Pulmonary artery endothelial cell (primary cell): ENCODE results near the gene TRIM8. TPM values are rescaled to one million over a fixed set of nuclear protein-coding genes. Genes with fewer than 3 reads are reported as not detected.
"Not testable (repeated sequence)": the region's sequence is repeated elsewhere in the genome, so short reads cannot be mapped to it uniquely, and the experiment has no call there.

Source experiments
- DNase-seq: peaks from one replicate; pipeline ENCODE4 v3.0.0-alpha.2; 2011; ENCODE audit warnings: low read depth, low spot score
- total RNA-seq: library from RNA; depleted of rRNA; stranded (reverse); fragments of >200 nt; gene quantifications from 2 replicates; pipeline ENCODE4 v1.2.3, GENCODE V29; 2014

Gene TRIM8
- total RNA-seq, 1 donor from 2014 or later: 57.2 TPM

GRCh38 chr10:102695401-102695800, 51.1 kb downstream of the TRIM8 start:
- not testable (repeated sequence) for DNase-seq

- DNase-seq: no peak
Observed at GRCh38 chr10:102696736-102697135, 52.5 kb downstream of the TRIM8 start.

- DNase-seq: no peak
Observed at GRCh38 chr10:102698894-102699293, 54.6 kb downstream of the TRIM8 start.

- DNase-seq: no peak
Observed at GRCh38 chr10:102701272-102701671, 57.0 kb downstream of the TRIM8 start.

- no peak for DNase-seq
Observed at GRCh38 chr10:102701796-102702195, 57.5 kb downstream of the TRIM8 start.

GRCh38 chr10:102702742-102703141, 58.5 kb downstream of the TRIM8 start:
- no peak for DNase-seq

- no peak for DNase-seq
Observed at GRCh38 chr10:102704915-102705314, 60.6 kb downstream of the TRIM8 start.

GRCh38 chr10:102705531-102705930, 61.3 kb downstream of the TRIM8 start:
- DNase-seq: no peak

Other genes starting within 250 kb of the TRIM8 start
- 17.2 and 23.0 TPM in 2 replicates for gene NFKB2, start 248.8 kb upstream of the TRIM8 start, total RNA-seq
- gene PSD, start 225.7 kb upstream of the TRIM8 start, total RNA-seq: 0.07 and 0.14 TPM in 2 replicates
- 7.3 and 7.6 TPM in 2 replicates for gene FBXL15, start 223.6 kb upstream of the TRIM8 start, total RNA-seq
- 44.3 and 55.8 TPM in 2 replicates for gene CUEDC2, start 211.9 kb upstream of the TRIM8 start, total RNA-seq
- gene C10orf95, start 192.9 kb upstream of the TRIM8 start, total RNA-seq: 0.13 TPM in 1 of 2 replicates, not detected in the other
- 192 and 228 TPM in 2 replicates for gene ACTR1A, start 141.8 kb upstream of the TRIM8 start, total RNA-seq
- gene SUFU, start 140.5 kb upstream of the TRIM8 start, total RNA-seq: 2.8 and 2.9 TPM in 2 replicates
- gene ARL3, start 69.9 kb downstream of the TRIM8 start, total RNA-seq: 5.4 and 6.4 TPM in 2 replicates
- 9.1 and 14.1 TPM in 2 replicates for gene SFXN2, start 70.2 kb downstream of the TRIM8 start, total RNA-seq
- 46.8 and 72.1 TPM in 2 replicates for gene WBP1L, start 99.5 kb downstream of the TRIM8 start, total RNA-seq
- not detected in 2 replicates for gene CYP17A1, start 192.9 kb downstream of the TRIM8 start, total RNA-seq
- gene BORCS7, start 209.8 kb downstream of the TRIM8 start, total RNA-seq: 16.6 and 18.8 TPM in 2 replicates
- gene AS3MT, start 225.0 kb downstream of the TRIM8 start, total RNA-seq: 1.4 and 3.0 TPM in 2 replicates